Renal cortical epithelial cell (primary cell): ENCODE data around the gene IFT20. TPM values are rescaled to one million over a fixed set of nuclear protein-coding genes. Genes with fewer than 3 reads are reported as not detected.
A peak's percentile ranks its signal among the peaks of the same experiment; 100 is the strongest.
"Not testable (repeated sequence)": the region's sequence is repeated elsewhere in the genome, so short reads cannot be mapped to it uniquely, and the experiment has no call there.

ENCODE experiments used
- DNase-seq: peaks from one replicate; pipeline ENCODE4 v3.0.0-alpha.2; 2011; ENCODE audit warnings: low read depth
- total RNA-seq: library from RNA; depleted of rRNA; stranded (reverse); fragments of >200 nt; gene quantifications from 2 replicates; pipeline ENCODE4 v1.2.3, GENCODE V29; 2014

IFT20 gene
- total RNA-seq, 1 donor from 2014 or later = 46.6 TPM

- DNase-seq = no peak
Observed at GRCh38 chr17:28364665-28365363, 29.5 kb upstream of the IFT20 start, which contains the start of gene SEBOX. Gene SEBOX (minus strand): TSS chr17:28365199. CDS start chr17:28365151, 48 bp downstream.

- DNase-seq = no peak
Observed at GRCh38 chr17:28363776-28364650, 28.7 kb upstream of the IFT20 start.

- no peak for DNase-seq
Observed at GRCh38 chr17:28363186-28363585, 27.9 kb upstream of the IFT20 start.

DNA sequence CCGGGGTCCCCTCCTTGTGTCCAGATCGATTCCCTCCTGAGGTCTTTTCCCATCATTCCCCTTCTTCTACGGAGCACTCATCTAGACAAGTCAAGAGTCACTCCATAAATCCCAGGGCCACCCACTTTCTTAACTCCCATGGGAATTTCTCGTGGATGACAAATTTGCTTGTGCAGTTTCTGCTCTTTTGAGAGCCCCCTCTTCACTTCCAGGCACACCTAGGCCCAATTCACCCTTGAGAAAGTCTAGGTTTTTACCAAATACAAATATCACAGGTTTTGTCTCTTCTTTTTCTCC, 22.6 kb upstream of the IFT20 start:
- DNase-seq = no peak

DNA sequence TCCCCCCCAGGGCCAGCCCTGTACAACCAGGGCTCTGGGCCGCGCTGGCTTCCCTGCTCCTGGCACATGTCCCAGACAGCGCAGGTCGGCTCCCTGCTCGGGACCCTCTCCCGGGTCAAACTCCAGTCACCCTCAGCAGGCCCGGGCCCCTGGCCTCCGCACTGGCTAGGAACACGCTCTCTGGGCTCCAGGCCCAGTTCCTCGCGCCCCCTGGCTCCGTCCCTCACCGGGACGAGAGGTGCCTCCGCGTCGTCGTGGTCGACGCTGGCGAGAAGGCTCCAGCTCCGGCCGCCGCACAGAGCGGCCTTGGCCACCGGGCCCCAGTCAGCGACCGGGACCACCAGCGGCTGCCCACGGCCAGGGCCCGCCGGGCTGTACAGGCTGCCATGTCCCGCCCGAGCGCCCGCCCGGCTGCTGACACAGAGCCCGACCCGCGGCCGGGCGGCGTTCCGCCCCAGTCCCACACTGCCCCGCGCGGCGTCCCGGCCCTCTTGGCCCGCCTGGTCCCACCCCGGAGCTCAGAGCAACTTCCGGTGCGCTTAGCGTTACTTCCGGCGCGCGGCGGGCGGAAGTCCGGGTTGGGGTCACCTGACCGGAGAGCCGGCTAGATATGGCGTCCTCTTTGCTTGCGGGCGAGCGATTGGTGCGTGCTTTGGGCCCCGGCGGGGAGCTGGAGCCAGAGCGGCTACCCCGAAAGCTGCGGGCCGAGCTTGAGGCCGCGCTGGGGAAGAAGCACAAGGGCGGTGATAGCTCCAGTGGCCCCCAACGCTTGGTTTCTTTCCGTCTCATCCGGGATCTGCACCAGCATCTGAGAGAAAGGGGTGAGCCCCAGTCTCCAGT, 22.0 kb upstream of the IFT20 start, which contains the start of gene POLDIP2:
TSS of gene POLDIP2 (minus strand) at position 467 of the 840 bp plus-strand sequence. CDS start at position 388, 79 bp downstream.
- DNase-seq = peak; percentile 76

DNA sequence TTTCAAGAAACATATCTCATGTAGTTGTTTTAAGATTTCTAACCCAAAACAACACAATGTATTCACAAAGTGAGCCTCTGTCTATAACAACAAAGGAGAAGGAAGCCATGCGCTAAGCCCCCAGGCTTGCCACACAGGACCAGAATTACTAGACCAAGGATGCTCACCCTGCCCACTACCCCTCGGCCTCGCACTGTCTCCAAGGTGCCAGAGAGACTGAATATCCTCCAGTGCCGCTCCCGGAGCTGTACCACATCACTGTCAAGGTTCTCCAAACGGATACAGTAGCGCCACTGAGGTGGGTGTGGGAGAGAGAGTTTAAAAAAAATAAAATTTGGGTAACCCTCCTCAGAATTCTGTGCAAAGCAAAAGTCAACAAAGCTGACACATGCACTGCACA, 15.0 kb upstream of the IFT20 start:
- DNase-seq = no peak

DNA sequence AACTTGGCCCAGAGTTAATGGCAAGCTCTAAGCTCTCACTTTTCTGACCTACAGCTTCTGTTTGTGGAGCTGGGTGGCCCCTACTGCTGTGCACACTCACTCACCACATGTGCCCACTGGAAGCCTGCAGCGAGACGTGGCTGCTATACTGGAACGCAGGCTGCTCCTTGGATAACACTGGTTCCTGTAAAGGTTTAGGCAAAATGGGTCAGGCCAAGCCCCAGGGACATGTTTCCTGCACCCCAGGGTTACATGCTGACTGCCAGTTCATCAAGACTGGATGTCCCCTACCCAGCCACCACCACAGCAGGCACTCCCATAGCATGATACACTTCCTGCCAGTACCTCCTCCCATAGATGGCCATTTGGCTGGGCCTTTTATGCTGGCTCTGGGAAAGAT, 13.7 kb upstream of the IFT20 start:
- DNase-seq = no peak

DNA sequence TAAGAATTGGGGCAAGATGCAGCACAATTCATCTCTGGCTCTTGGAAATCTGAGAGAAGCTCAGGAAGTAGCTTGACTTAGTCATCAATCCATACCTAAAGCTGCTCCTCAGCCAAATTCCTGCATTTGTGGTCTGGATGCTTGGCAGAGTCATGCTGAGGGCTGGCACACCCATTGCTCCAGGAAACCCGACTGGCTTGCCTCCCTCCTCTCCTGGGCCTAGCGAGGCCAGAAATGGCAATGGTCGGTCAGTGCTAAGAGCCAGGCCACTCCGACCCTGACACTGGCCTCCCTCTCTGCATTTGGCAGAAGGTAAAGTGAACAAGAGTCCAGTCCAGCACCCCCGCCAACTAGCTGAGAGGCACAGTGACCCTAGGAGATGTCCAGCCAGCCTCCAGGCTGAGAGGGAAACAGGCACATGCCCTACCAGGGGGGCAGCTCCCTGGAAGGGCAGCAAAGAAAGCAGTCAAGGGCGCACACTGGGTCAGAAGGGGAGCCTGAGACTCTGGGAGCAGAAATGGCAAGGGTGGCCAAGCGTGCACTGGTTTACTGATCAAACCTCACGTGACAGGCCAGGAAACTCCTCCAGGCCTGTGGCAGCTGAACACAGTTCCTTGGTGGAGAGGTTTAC, 12.1 kb upstream of the IFT20 start:
- DNase-seq = peak; percentile 96

GRCh38 chr17:28346746-28347246, 11.5 kb upstream of the IFT20 start:
- no peak for DNase-seq

- DNase-seq = no peak
Observed at GRCh38 chr17:28346199-28346580, 10.9 kb upstream of the IFT20 start.

GRCh38 chr17:28345419-28346198, 10.3 kb upstream of the IFT20 start:
- DNase-seq = peak; percentile 44

- no peak for DNase-seq
Observed at GRCh38 chr17:28344435-28344901, 9.2 kb upstream of the IFT20 start.

GRCh38 chr17:28344011-28344410, 8.7 kb upstream of the IFT20 start:
- DNase-seq = no peak

DNA sequence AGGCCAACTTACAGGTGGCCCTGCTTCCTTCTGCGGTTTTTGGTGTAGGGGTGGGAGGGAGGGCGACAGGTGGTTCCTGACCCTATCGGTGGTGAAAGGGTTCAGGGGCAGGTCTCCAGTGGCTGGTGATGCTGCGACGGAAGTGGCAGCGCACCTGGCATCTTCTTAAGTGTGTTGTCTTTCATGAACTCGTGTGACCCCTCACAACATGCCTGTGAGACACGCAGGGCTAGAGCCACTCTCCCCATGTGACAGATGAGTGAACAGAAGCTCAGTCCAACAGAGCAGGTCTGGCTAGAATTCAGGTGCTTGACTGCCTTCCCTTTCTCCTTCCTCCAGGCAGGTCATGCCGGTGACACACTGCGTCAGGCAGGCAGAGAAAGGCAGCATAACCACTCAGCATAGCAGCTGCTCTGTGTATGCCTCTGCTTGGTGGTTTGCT, 8.2 kb upstream of the IFT20 start:
- no peak for DNase-seq

DNA sequence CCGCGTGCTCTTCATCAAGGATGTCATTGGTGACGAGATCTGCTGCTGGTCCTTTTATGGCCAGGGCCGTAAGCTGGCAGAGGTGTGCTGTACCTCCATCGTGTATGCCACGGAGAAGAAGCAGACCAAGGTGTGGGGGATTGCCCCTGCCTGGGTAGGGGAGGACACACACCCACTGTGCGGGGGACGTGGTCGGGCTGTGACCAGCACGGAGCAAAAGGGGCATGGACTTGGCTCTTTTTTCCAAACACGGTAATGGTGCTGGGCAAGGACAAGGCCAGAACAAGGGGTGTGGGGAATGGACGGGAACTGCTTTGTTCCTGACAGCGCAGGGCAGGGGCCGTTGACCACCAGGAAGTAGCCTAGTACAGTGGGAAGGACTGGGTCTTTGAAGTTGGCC, 7.0 kb upstream of the IFT20 start:
- no peak for DNase-seq

- DNase-seq = no peak
Observed at GRCh38 chr17:28341516-28341915, 6.2 kb upstream of the IFT20 start.

GRCh38 chr17:28340374-28340773, 5.1 kb upstream of the IFT20 start:
- no peak for DNase-seq

DNA sequence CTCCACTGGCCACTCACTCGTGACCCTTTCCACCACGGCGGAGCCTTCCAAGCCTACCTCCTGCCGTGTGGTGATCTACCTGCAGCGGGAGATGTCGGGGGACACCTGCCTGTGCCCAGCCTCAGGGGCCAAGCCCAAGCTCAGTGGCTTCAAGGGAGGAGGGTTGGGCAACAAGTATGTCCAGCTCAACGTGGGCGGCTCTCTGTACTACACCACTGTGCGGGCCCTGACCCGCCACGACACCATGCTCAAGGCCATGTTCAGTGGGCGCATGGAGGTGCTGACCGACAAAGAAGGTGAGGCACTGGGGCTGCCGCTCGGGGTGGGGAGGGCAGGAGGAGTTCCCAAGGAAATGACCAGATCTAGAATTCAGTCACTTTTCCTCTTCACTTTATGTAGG, 4.2 kb upstream of the IFT20 start:
- DNase-seq = no peak

- not testable (repeated sequence) for DNase-seq
Observed at GRCh38 chr17:28338769-28339212, 3.5 kb upstream of the IFT20 start.

GRCh38 chr17:28338056-28338768, 2.9 kb upstream of the IFT20 start:
- DNase-seq = no peak
